H1 (cell line): ENCODE results near the gene SCOC.

Experiments used
- CHD2 ChIP-seq: IDR thresholded peaks from 2 replicates; pipeline ENCODE4 v1.6.1; 2012; ENCODE audit warnings: low read length, improper control_type of control experiment
- CTCF ChIP-seq, 3 experiments: IDR thresholded peaks; 1 replicate in 2 of 3; 2 replicates in 1 of 3; pipeline versions ENCODE4 v1.5.1 to v1.6.1; 2011; ENCODE audit warnings: low read length in 3 of 3, mild to moderate bottlenecking in 3 of 3, inconsistent platforms in 2 of 3, low read depth in 1 of 3, moderate library complexity in 1 of 3; ENCODE audit not compliant: insufficient read depth in 1 of 3; ENCODE audit errors: control extremely low read depth in 1 of 3
- EZH2 ChIP-seq: fragments of 200-600 bp; sonication (generic); IDR thresholded peaks from 2 replicates; pipeline ENCODE4 v1.7.1; 2012; ENCODE audit warnings: low read depth, mild to moderate bottlenecking, moderate library complexity, low read length, inconsistent platforms; ENCODE audit not compliant: severe bottlenecking
- POLR2A ChIP-seq, 2 experiments: IDR thresholded peaks; 1 replicate in 1 of 2; 2 replicates in 1 of 2; pipeline ENCODE4 v1.6.1; 2011; ENCODE audit warnings: low read depth in 2 of 2, low read length in 2 of 2, mild to moderate bottlenecking in 2 of 2; ENCODE audit errors: control extremely low read depth in 1 of 2
- SAP30 ChIP-seq: fragments of 300-600 bp; sonication (generic); IDR thresholded peaks from 2 replicates; pipeline ENCODE4 v1.7.1; 2012; ENCODE audit warnings: low read length, moderate library complexity, mild to moderate bottlenecking, inconsistent platforms; ENCODE audit not compliant: insufficient read depth, insufficient replicate concordance
- SUZ12 ChIP-seq: fragments of 200-600 bp; sonication (generic); IDR thresholded peaks from 2 replicates; pipeline ENCODE4 v1.6.1; 2012; ENCODE audit warnings: mild to moderate bottlenecking, inconsistent platforms, low read length, moderate library complexity, mixed read lengths

GRCh38 chr4:140427919-140428471 lies 54.5 kb downstream of the SCOC start:
- no peak for TF ChIP-seq CTCF (IDR thresholded peaks at IDR 0.05; ENCODE audit: control extremely low read depth in 1 of 3, insufficient read depth in 1 of 3, low read depth in 1 of 3, low read length in 3 of 3)
- TF ChIP-seq SUZ12: no peak
- no peak for TF ChIP-seq CHD2
- TF ChIP-seq SAP30: no peak
- TF ChIP-seq POLR2A (IDR thresholded peaks at IDR 0.05; ENCODE audit: control extremely low read depth in 1 of 2, low read depth in 2 of 2, low read length in 2 of 2): no peak
- no peak for TF ChIP-seq EZH2
